Stimulated activated CD4-positive, alpha-beta T cell treated with anti-CD3 and anti-CD28 coated beads, TNF-alpha, amount 100 ng/mL, for 1 hour (primary cell): ENCODE results near the gene NBEA.

Experiments
- DNase-seq, 3 donors: peaks; one replicate each; pipeline ENCODE4 v3.0.0-alpha.2; 2020; ENCODE audit warnings: low read depth in 3 of 3, low spot score in 1 of 3

The NBEA gene

GRCh38 chr13:35698911-35699576 lies 757.0 kb downstream of the NBEA start:
- DNase-seq = no peak

DNA sequence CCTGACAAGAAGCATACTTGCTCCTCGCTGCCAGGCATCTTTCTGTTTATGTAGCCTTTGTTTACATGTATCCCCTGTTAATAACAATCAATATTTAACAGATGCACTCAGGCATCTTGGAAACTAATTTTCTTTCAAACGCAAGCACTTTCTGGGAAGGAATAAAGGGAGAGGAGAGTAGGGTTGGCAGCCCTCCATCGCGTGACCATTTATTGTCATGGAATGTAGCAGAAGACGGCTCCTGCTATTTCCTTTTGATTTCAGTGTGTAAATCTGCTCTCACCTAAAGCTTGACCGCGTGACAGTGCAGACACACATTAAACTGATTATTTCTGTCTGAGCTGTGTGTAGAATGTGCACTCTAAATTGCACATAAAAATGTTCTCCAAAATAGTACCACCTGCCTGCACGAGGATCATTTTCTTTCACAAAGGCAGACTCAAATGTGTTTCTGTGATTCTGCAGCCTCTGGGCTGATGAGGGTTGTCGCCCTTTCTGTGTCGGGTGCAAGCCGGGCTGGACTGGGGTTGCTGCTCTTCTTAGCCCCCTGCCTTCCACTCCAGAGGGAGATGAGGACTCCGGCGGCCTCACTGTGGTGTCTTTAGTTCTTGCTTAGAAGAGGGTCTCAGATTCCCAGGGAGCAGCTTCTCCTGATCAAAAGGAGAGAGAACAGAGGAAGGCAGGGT lies 757.9 kb downstream of the NBEA start:
- DNase-seq = no peak

- DNase-seq = no peak
Observed at GRCh38 chr13:35700671-35701070, 758.6 kb downstream of the NBEA start.

GRCh38 chr13:35702316-35702715 lies 760.2 kb downstream of the NBEA start:
- no peak for DNase-seq

- no peak for DNase-seq
Observed at GRCh38 chr13:35703061-35703460, 761.0 kb downstream of the NBEA start.

- no peak for DNase-seq
Observed at GRCh38 chr13:35704331-35704730, 762.3 kb downstream of the NBEA start.

GRCh38 chr13:35706281-35706680 lies 764.2 kb downstream of the NBEA start:
- no peak for DNase-seq

DNA sequence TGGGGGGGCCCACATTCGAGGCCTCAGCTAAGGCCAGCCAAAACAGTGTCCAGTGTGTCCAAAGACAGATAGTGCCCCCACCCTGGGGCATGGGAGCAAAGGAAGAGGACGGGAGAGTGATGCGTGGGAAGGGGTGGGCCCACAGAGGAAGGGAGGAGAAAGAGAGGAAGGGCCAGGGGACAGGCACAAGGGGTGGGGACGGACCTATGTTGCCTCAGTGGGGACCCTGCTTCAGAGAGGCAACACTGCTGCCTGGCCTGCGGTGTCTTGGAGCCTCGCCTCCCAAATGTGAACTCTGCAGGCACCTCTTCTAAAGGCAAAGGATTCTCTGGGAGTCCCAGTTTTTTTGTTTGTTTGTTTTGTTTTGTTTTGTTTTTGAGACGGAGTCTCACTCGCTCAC lies 764.7 kb downstream of the NBEA start:
- DNase-seq = no peak

DNA sequence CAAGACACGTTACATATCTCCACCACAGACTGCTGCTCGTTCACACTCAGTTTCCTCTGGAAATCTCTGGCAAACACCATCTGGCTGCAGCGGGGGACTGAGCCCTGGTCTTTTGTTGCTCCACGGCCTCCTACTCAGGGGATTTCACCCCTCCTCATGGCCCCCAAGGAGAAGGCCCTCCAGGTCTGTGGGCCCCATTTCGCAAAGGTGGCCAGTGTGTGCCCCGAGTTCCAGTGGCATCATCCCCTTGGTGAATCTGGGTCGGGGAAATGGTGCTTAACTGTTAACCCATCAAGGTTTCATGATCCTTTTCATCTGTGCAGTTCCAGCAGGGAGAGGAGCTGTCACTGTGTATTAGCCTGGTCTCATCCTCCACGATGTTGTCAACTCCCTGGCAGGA lies 769.8 kb downstream of the NBEA start:
- no peak for DNase-seq

DNA sequence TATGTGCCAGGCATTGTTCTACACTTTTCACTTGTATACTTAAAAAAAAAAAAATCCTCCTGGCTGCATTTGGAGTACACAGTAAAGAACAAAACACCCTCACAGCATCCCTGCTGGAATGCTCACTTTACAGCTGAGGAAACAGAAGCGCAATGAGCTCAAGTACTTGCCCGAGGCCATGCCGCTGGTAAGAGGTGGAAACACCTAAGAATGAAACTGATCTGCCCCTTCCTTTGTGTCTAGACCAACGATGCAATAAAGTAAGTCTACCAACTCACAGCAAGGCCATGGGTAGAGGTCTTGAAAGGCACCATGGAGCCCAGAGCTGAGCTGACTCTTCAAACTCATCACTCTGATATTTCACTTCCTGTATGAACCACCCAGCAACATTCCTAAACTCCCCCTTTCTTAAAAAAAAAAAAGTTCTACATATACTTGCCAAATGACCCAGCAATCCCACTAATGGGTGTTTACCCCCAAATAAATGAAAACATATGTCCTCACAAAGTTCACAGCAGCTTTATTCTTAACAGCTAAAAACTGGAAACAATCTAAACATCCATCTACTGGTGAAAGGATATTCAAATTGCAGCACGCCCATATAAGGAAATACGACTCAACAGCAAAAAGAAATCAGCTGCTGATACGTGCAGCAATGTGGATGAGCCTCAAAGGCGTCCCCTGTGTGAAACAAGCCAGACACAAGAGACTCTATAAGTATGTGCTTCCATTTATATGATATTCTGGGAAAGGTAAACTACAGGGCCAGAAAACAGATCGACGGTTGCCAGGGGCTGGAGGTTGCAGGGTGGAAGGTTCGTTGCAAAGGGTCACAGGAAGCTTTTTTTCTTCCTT lies 771.1 kb downstream of the NBEA start:
- no peak for DNase-seq

GRCh38 chr13:35714121-35714520 lies 772.1 kb downstream of the NBEA start:
- DNase-seq = no peak

DNA sequence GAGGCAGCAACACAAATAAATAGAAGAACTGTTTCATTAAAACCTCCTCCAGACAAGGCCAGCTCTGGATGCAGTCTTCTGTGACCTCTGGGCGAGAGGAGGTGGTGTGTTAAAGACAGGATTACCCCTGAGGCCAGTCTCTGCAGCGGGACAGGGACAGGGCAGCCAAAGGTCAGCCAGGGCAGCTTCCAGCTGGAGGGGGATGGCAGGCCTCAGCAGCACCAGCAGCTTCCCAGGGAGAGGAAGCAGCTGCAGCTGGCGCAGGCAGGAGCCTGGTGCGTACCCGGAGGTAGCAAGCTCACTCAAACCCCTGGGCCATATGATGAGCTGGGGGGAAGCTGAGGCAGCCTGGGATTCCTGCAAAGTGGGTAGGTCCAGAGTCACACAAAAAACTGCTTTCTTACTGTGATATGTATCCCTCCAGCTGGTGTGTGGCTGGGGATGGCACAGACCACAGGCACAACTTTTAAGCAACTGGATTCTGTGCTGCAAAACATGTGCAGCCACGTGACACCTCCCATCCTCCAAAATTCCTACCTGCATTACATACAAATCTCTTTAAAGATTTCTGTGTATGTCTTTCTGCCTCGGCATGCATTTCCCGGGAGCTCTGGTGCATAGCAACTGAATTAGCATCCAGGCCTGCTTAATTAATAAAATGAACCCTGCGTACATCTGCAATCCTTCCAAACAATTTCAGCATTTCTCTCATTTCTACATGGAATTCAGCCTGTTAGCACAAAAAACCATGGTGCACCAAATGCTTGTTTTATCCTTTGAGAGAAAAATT lies 772.7 kb downstream of the NBEA start:
- DNase-seq = no peak

GRCh38 chr13:35716186-35716585 lies 774.1 kb downstream of the NBEA start:
- no peak for DNase-seq

GRCh38 chr13:35716729-35717128 lies 774.7 kb downstream of the NBEA start:
- no peak for DNase-seq

DNA sequence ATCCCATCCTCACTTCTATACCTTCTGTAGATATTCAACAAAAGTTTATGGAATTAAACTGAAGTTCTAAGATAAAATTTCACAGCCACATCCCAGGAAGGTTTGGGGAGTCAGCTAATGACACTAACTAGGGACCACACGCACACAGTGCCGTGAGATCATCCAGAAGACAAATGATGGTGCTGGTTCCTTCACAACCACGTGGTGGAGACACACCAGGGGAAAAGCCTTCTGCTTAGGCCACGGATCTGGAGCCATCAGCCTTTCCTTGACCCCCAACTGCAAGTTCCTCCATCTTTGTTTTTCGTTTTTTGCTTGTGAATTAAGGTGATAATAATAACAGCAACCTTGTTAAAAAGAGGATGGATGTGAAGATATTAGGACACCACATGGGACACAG lies 776.0 kb downstream of the NBEA start:
- DNase-seq = no peak

DNA sequence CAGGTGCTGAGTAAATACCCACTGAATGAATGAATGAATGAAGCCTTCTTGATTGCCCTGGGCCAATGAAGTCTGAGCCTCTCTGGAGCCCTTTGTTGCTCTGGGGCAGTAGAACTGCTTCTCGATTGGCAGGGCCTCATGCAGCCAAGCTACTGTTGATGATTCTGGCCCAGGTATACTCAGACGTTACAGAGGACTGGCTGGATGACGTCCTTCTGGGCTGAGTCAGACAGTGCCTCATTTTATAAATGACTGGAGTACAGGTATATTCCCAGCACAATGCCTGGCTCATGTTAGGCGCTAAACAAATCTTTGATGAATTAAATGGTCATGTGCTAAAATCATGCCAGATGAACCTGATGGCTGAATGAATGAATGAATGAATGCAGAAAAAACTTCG lies 778.2 kb downstream of the NBEA start:
- no peak for DNase-seq

DNA sequence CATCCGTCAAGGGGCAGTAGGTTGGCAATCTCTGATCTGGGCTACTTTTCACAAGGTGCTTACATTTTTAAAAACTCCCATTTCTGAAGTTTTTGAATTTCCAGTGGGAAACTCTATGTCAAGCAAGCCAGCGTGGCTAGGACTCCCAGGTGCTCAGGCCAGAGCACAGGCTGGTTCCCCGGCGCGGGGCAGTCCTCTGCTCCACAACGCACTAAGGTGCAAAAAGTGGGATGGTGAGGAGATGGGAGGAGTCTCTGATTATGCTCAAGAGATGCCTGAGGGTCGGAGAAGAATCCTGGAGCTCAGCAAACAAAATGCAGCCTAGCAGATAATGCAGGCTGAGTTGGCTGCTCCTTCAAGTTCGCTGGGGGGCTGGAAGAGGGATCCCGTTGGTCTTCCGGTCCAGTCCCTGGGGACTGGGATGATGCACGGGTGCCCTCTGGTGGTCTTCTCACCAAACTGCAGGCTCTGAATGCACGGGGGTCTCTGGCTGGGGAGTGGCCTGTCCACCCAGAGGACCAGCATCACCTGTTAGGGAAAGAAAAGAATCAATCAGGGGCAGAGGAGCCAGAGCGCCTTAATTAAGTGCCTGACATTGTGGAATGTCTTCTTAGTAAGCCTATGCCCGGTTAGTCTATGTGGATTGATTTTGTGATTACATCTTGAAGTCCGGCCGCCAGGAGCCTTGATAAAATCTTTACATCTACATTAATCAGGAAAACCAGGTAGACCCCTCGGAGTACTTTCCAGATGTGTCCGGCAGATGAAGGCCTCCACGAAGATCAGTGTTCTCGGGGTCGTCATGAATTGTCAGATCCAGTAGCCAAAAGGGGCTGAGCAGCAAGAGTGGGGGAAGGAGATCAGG lies 778.9 kb downstream of the NBEA start:
- no peak for DNase-seq
